HG03060 (cell line): ENCODE data around the gene ZSCAN22.

Source experiments
- ATAC-seq: cut with Tn5 transposase; IDR thresholded peaks from one replicate; pipeline ENCODE4 v1.9.1; 2021; ENCODE audit warnings: low read depth, moderate number of reproducible peaks; ENCODE audit not compliant: unreplicated experiment

Gene ZSCAN22

DNA sequence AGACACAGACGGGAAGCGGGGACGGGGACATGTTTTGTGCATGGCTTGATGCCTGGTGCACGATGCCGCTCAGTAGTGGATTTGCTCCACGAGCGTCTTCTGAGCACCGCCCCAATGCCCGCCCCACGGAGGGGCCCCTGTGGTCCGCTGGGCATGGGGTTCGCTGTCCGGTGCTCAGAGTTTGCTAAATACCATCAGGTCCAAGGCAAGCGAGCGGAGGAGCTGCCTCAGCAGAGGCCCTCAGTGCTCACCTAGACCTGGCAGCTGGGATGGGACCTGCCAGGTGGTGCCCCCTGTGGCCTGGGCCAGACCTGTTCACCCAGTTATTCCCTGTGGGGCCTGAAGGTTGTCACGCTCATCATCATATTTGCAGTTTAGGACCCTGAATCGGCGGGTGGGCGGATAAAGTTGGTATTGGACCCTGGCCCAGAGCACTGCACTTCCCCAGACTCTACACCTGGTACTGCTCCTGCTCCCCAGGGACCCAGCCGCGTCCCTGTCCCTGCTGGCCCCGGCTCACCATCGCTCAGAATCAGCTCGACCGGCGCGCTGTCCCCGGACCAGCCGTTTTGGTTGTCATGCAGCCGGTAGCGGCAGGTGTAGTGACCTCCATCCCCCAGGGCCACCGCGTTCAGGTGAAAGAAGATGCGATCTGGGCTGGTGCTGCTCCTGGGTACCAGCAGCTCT lies 24.2 kb downstream of the ZSCAN22 start:
- no peak for ATAC-seq

GRCh38 chr19:58351558-58351878 lies 24.7 kb downstream of the ZSCAN22 start:
- no peak for ATAC-seq

GRCh38 chr19:58351990-58352755 lies 25.4 kb downstream of the ZSCAN22 start:
- ATAC-seq = no peak

GRCh38 chr19:58352760-58353671 lies 26.2 kb downstream of the ZSCAN22 start, which contains the start of gene A1BG:
Gene A1BG (minus strand): TSS chr19:58353492. CDS start chr19:58353437, 55 bp downstream.
- ATAC-seq = no peak

DNA sequence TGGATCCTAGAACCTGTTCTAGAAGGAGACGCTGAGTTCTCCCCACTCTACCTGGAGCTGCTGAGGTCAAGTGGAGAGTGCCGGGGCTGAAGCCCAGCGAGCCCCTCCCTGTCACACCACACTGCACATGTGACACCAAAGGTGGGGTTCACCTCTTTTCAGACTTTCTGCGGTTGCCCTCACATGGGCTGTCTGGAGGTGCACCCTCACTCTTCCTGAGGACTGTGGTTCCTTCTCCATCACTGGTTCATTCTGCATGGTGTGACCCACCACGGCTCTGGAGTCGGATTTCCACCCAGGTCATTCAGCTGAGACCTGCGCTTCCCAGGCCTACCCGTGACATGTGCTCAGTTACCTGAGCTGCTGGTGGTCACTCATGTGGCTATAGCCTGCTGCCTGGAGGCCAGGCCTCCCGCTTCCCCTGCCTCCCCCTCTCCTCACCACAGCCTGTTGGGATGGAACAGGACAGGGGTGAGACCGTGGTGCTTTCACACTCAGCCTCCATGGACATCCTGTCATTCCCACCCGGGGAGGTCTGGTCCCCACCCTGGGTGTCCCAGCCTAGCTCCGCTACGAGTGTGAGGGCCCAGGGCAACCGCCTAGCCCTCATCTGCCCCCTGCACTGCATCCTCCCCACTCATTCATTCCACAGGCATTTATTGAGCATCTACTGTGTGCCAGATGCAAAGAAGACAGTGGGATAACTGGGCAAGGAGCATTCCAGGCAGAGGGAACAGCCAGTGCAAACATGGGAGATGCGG lies 27.1 kb downstream of the ZSCAN22 start:
- no peak for ATAC-seq

- no peak for ATAC-seq
These were observed 27.8 kb downstream of the ZSCAN22 start for GRCh38 chr19:58354478-58355030.

DNA sequence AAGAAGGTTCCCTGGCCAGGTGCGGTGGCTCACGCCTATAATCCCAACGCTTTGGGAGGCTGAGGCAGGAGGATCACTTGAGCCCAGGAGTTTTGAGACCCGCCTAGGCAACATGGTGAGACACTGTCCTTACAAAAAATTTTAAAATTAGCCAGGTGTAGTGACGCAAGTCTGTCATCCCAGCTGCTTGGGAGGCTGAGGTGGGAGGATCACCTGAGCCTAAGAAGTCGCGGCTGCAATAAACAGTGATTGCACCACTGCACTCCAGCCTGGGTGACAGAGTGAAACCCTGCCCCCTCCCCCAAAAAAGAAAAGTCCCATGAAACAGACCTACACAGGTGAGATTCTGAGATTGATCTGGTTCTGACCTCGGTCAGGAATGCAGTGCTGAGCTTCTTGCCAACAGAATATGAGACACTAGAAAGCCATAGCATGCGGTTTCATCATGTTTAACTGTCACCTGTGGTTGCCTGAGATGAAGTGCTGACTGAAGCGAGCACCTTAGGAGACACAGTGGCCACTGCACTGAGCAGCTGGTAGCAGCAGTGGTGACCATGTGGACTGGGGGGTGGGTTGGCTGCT lies 28.5 kb downstream of the ZSCAN22 start:
- no peak for ATAC-seq

GRCh38 chr19:58355908-58356765 lies 29.3 kb downstream of the ZSCAN22 start:
- ATAC-seq = no peak

DNA sequence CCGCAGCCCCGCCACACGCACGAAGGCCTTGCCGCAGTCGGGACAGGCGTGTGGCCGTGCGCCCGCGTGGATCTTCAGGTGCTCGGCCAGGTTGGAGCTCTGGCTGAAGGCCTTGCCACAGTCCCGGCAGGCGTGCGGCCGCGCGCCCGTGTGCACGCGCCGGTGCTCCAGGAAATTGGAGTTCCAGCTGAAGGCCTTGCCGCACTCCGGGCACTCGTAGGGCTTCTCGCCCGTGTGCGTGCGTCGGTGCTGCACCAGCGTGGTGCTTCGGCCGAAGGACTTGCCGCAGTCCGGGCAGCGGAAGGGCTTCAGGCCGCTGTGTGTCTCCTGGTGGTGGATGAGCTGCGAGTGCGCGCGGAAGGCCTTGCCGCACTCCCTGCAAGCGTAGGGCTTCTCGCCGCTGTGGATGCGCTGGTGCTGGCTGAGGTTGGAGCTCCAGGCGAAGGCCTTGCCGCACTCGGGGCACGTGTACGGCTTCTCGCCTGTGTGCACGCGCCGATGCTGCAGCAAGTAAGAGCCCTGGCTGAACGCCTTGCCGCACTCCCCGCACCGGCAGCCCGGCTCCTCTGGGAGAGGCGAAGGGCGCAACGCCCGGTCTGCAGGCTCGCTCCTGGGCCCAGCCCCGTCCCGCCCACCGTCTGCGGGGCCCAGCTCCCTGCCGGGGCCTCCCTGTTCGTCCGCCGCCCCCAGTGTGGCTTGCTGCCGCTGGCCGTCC lies 30.1 kb downstream of the ZSCAN22 start:
- ATAC-seq = no peak

GRCh38 chr19:58357481-58358145 lies 30.8 kb downstream of the ZSCAN22 start:
- ATAC-seq = no peak

- peak; percentile 7 for ATAC-seq
These were observed 35.1 kb downstream of the ZSCAN22 start for GRCh38 chr19:58361900-58362271.

DNA sequence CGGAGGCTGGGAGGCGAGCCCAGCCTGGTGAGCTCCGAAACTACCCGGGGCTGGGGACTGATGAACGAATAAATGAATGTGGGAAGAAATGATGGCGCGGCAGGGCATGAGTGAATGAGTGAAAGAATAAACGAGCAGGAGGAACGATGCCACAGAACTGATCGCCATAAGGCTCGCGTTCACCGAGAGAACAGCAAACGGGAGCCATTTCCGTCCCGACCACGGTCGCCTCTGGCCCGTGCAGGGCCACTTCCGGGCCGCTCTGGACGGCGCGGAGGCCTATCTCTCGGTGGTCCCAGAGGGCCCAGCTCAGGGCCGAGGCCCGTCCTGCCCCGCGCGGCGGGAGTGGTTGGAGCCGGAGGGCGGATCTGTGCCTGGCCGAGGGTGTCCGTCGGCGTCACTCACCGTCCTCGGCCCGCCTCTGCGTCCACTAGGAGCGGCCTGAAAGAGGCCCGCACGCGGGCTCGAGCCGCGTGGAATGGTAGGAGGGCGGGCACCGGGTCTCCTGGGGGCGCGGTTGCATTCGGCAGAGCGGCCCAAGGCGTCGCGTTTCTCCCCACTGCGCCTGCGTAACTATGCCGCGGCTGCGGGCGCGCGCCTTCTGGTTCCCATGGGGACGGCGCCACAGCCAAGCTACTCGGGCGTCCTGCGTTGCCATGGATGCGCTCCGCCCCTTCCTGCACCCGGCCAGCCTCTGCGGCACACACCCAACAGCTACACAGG lies 35.6 kb downstream of the ZSCAN22 start, which contains the start of gene ZNF497:
ZNF497 (minus strand) TSS at position 480 of the 723 bp plus-strand sequence. CDS start 5,116 bp downstream, outside the sequence.
- ATAC-seq = peak; percentile 64

DNA sequence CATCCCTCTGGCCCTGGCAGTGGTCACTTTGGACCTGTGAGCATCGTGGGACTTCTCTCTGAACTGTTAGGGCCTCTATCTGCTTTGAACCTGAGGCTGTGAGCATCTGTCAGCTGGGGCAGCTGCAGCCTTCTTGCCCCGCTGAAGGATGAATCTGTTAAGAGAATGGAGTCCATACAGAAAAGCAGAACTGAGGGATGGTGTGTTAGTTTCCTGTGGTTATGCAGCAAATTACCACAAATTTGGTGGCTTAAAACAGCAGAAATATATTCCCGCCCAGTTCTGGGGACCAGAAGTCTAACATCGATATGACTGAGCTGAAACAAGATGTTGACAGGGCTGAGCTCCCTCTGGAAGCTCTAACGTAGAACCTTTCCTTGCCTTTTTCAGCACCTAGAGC lies 37.4 kb downstream of the ZSCAN22 start:
- no peak for ATAC-seq

- ATAC-seq = no peak
These were observed 40.0 kb downstream of the ZSCAN22 start for GRCh38 chr19:58366585-58367430.

GRCh38 chr19:58367698-58368454 lies 41.1 kb downstream of the ZSCAN22 start:
- ATAC-seq = no peak
